ENCODE data around the gene BIVM. TPM values are rescaled to one million over a fixed set of nuclear protein-coding genes. Genes with fewer than 3 reads are reported as not detected.

Gene BIVM
- total RNA-seq, 3 donors from 2014 or later, result 15.2 to 29.6 (median 27.2) TPM

- intact Hi-C loops (cut with DNase I; ENCODE audit: low total_unique reads), result no loop called here
- no peaks in the 10 kb centered on the region for H3K4me1 ChIP-seq
- no peak overlapping the region for H3K27ac ChIP-seq
- TF ChIP-seq POLR2A (IDR thresholded peaks at IDR 0.05), result no peak
- no peak for TF ChIP-seq CTCF (IDR thresholded peaks at IDR 0.05)
- no peak for TF ChIP-seq POLR2AphosphoS5 (IDR thresholded peaks at IDR 0.05)
- H3K27me3 ChIP-seq, result no peaks in the 10 kb centered on the region
- H3K4me3 ChIP-seq, result no peak overlapping the region
- no peaks in the 10 kb centered on the region for H3K36me3 ChIP-seq
- H3K9me3 ChIP-seq, result no peaks in the 10 kb centered on the region
- DNase-seq (ENCODE audit: low spot score in 2 of 2), result no peak
Observed at GRCh38 chr13:102763741-102764140, 35.2 kb upstream of the BIVM start.

DNA sequence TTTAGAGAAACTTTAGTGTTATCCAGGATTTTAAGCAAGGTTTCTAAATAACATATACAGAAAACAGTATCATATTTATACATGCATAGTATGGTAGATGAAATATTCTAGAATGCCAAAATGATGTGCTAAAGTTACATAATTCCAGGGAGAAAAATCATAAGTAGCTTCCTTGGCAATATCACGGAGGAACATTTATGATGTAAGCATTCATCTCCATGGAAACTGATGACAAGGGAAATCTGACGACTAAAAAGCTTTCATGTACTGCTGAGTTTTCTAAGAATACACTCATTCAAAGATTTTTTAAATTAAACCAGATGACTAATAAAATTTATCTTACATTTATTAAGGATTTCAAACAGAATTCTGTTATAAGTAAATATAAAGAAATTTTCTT is 30.0 kb upstream of the BIVM start:
- no peaks in the 10 kb centered on the region for H3K27me3 ChIP-seq

GRCh38 chr13:102769679-102770078 is 29.2 kb upstream of the BIVM start:
- no peaks in the 10 kb centered on the region for H3K27me3 ChIP-seq
- no peaks in the 10 kb centered on the region for H3K4me1 ChIP-seq
- H3K4me3 ChIP-seq, result no peak overlapping the region
- intact Hi-C loops (cut with DNase I; ENCODE audit: low total_unique reads), result no loop called here
- H3K27ac ChIP-seq, result no peak overlapping the region
- H3K36me3 ChIP-seq, result no peaks in the 10 kb centered on the region
- no peak for TF ChIP-seq CTCF (IDR thresholded peaks at IDR 0.05)
- no peak for TF ChIP-seq POLR2A (IDR thresholded peaks at IDR 0.05)
- no peak for TF ChIP-seq POLR2AphosphoS5 (IDR thresholded peaks at IDR 0.05)
- DNase-seq (ENCODE audit: low spot score in 2 of 2), result no peak
- H3K9me3 ChIP-seq, result no peaks in the 10 kb centered on the region

More for the DNA sequence above, 30.0 kb upstream of the BIVM start:
- Histone ChIP-seq H3K27ac (no peak overlapping the region), H3K4me1 (no peaks in the 10 kb centered on the region), H3K9me3 (no peaks in the 10 kb centered on the region), H3K4me3 (no peak overlapping the region), H3K36me3 (no peaks in the 10 kb centered on the region)
- no peak for DNase-seq (ENCODE audit: low spot score in 2 of 2)
- intact Hi-C loops (cut with DNase I; ENCODE audit: low total_unique reads), result no loop called here
- TF ChIP-seq POLR2AphosphoS5 (IDR thresholded peaks at IDR 0.05), result no peak
- TF ChIP-seq POLR2A (IDR thresholded peaks at IDR 0.05), result no peak
- no peak for TF ChIP-seq CTCF (IDR thresholded peaks at IDR 0.05)

- intact Hi-C loops (cut with DNase I; ENCODE audit: low total_unique reads), result no loop called here
- DNase-seq (ENCODE audit: low spot score in 2 of 2), result no peak
- Histone ChIP-seq H3K9me3 (no peaks in the 10 kb centered on the region), H3K4me3 (no peak overlapping the region), H3K4me1 (no peaks in the 10 kb centered on the region), H3K36me3 (no peaks in the 10 kb centered on the region), H3K27ac (no peak overlapping the region), H3K27me3 (no peaks in the 10 kb centered on the region)
- TF ChIP-seq CTCF (IDR thresholded peaks at IDR 0.05) (no peak), POLR2AphosphoS5 (IDR thresholded peaks at IDR 0.05) (no peak), POLR2A (IDR thresholded peaks at IDR 0.05) (no peak)
Observed at GRCh38 chr13:102770435-102770834, 28.5 kb upstream of the BIVM start.

- H3K36me3 ChIP-seq, result no peaks in the 10 kb centered on the region
- H3K27ac ChIP-seq, result no peak overlapping the region
- H3K27me3 ChIP-seq, result no peaks in the 10 kb centered on the region
- H3K4me3 ChIP-seq, result no peak overlapping the region
- no peaks in the 10 kb centered on the region for H3K9me3 ChIP-seq
- no peak for DNase-seq (ENCODE audit: low spot score in 2 of 2)
- no peaks in the 10 kb centered on the region for H3K4me1 ChIP-seq
- TF ChIP-seq CTCF (IDR thresholded peaks at IDR 0.05), result no peak
- no peak for TF ChIP-seq POLR2AphosphoS5 (IDR thresholded peaks at IDR 0.05)
- no peak for TF ChIP-seq POLR2A (IDR thresholded peaks at IDR 0.05)
- intact Hi-C loops (cut with DNase I; ENCODE audit: low total_unique reads), result no loop called here
Observed at GRCh38 chr13:102771298-102772041, 27.4 kb upstream of the BIVM start.

Measured in breast epithelium (tissue), 4 donors.